HepG2 (cell line): ENCODE results near the gene ZBTB46. TPM values are rescaled to one million over a fixed set of nuclear protein-coding genes. Genes with fewer than 3 reads are reported as not detected.
A peak's percentile ranks its signal among the peaks of the same experiment; 100 is the strongest.

Source experiments
- ARID2 ChIP-seq: sonication (generic); formaldehyde crosslinking; IDR thresholded peaks from 2 replicates; pipeline ENCODE4 v1.8.1; 2022; ENCODE audit warnings: mild to moderate bottlenecking, missing genetic modification reagents, borderline replicate concordance
- ARNT ChIP-seq: fragments of 450-650 bp; IDR thresholded peaks from 2 replicates; pipeline ENCODE4 v1.6.1; 2017
- BRCA1 ChIP-seq: sonication (generic); formaldehyde crosslinking; IDR thresholded peaks from 2 replicates; pipeline ENCODE4 v1.4.0; 2020; ENCODE audit warnings: missing genetic modification reagents
- FOSL1 ChIP-seq: sonication (generic); formaldehyde crosslinking; IDR thresholded peaks from 2 replicates; pipeline ENCODE4 v1.9.0; 2021; ENCODE audit warnings: missing genetic modification reagents, borderline replicate concordance
- FOXK1 ChIP-seq: sonication (generic); formaldehyde crosslinking; IDR thresholded peaks from 2 replicates; pipeline ENCODE4 v1.4.0; 2020; ENCODE audit warnings: low read depth, missing genetic modification reagents, borderline replicate concordance
- GABPB1 ChIP-seq: IDR thresholded peaks from 2 replicates; pipeline ENCODE4 v1.6.1; 2016; ENCODE audit warnings: mild to moderate bottlenecking, missing genetic modification reagents, moderate library complexity, missing compliant biosample characterization
- IKZF1 ChIP-seq: fragments of 450-650 bp; IDR thresholded peaks from 2 replicates; pipeline ENCODE4 v1.7.1; 2016
- KLF6 ChIP-seq: IDR thresholded peaks from 2 replicates; pipeline ENCODE4 v1.8.0; 2016; ENCODE audit warnings: missing biosample characterization, missing genetic modification reagents
- MTF1 ChIP-seq: sonication (generic); formaldehyde crosslinking; IDR thresholded peaks from 2 replicates; pipeline ENCODE4 v1.5.0; 2020; ENCODE audit warnings: missing genetic modification reagents
- NR2F2 ChIP-seq: IDR thresholded peaks from 2 replicates; pipeline ENCODE4 v1.6.1; 2012; ENCODE audit warnings: low read depth, inconsistent platforms, borderline replicate concordance
- ONECUT2 ChIP-seq: sonication (generic); formaldehyde crosslinking; IDR thresholded peaks from 2 replicates; pipeline ENCODE4 v1.4.0; 2020; ENCODE audit warnings: missing genetic modification reagents
- RCOR2 ChIP-seq: IDR thresholded peaks from 2 replicates; pipeline ENCODE4 v1.6.1; 2016; ENCODE audit warnings: missing biosample characterization, missing genetic modification reagents
- SALL2 ChIP-seq: sonication (generic); formaldehyde crosslinking; IDR thresholded peaks from 2 replicates; pipeline ENCODE4 v1.8.1; 2023; ENCODE audit warnings: mild to moderate bottlenecking, missing genetic modification reagents, inconsistent platforms
- SUZ12 ChIP-seq: fragments of 150-350 bp; IDR thresholded peaks from 2 replicates; pipeline ENCODE4 v1.6.1; 2014; ENCODE audit warnings: low read depth, low read length
- TAF1 ChIP-seq: sonication (generic); formaldehyde crosslinking; IDR thresholded peaks from 2 replicates; pipeline ENCODE4 v1.4.0; 2020; ENCODE audit warnings: missing genetic modification reagents
- TFDP1 ChIP-seq: IDR thresholded peaks from 2 replicates; pipeline ENCODE4 v1.6.1; 2016; ENCODE audit warnings: missing compliant biosample characterization, missing genetic modification reagents, borderline replicate concordance
- ZFP62 ChIP-seq: sonication (generic); formaldehyde crosslinking; IDR thresholded peaks from 2 replicates; pipeline ENCODE4 v1.4.0; 2020; ENCODE audit warnings: missing genetic modification reagents
- ZMYM2 ChIP-seq: sonication (generic); formaldehyde crosslinking; IDR thresholded peaks from 2 replicates; pipeline ENCODE4 v1.8.0; 2022; ENCODE audit warnings: mild to moderate bottlenecking, missing genetic modification reagents
- ZMYM4 ChIP-seq: sonication (generic); formaldehyde crosslinking; IDR thresholded peaks from 2 replicates; pipeline ENCODE4 v1.8.1; 2023; ENCODE audit warnings: mild to moderate bottlenecking, missing genetic modification reagents
- ZNF362 ChIP-seq: sonication (generic); formaldehyde crosslinking; IDR thresholded peaks from 2 replicates; pipeline ENCODE4 v1.4.0; 2020; ENCODE audit warnings: missing genetic modification reagents, mild to moderate bottlenecking, borderline replicate concordance
- ZNF513 ChIP-seq: sonication (generic); formaldehyde crosslinking; conservative IDR thresholded peaks from 2 replicates; pipeline ENCODE4 v1.5.0; 2020; ENCODE audit warnings: missing genetic modification reagents
- ZNF615 ChIP-seq: sonication (generic); formaldehyde crosslinking; IDR thresholded peaks from 2 replicates; pipeline ENCODE4 v1.5.0; 2020; ENCODE audit warnings: mild to moderate bottlenecking, missing genetic modification reagents, borderline replicate concordance
- ZNF772 ChIP-seq: sonication (generic); formaldehyde crosslinking; IDR thresholded peaks from 2 replicates; pipeline ENCODE4 v1.5.0; 2020; ENCODE audit warnings: mild to moderate bottlenecking, missing genetic modification reagents
- ZSCAN22 ChIP-seq: sonication (generic); formaldehyde crosslinking; IDR thresholded peaks from 2 replicates; pipeline ENCODE4 v1.4.0; 2020; ENCODE audit warnings: mild to moderate bottlenecking, missing genetic modification reagents
- ZSCAN30 ChIP-seq: sonication (generic); formaldehyde crosslinking; IDR thresholded peaks from 2 replicates; pipeline ENCODE4 v1.5.0; 2020; ENCODE audit warnings: mild to moderate bottlenecking, missing genetic modification reagents
- ZXDC ChIP-seq: sonication (generic); formaldehyde crosslinking; IDR thresholded peaks from 2 replicates; pipeline ENCODE4 v1.5.0; 2020; ENCODE audit warnings: mild to moderate bottlenecking, missing genetic modification reagents
- polyA plus RNA-seq, 8 experiments: library from polyadenylated mRNA; depleted of rRNA in 3 of 8; stranded (reverse) in 7 of 8; unstranded in 1 of 8; fragments of >200 nt; fragmentation: Illumina TruSeq in 4 of 8; extraction: Trizol in 4 of 8; gene quantifications; 2 replicates each; pipeline versions ENCODE4 v1.2.1 to v1.2.3, GENCODE V29; 2011 to 2016; ENCODE audit warnings: low read depth in 4 of 8, missing spikeins in 1 of 8, mixed read lengths in 1 of 8; ENCODE audit not compliant: insufficient read depth in 1 of 8
- total RNA-seq, 5 experiments: library from RNA; depleted of rRNA; stranded (reverse); fragments of >200 nt; fragmentation: Illumina TruSeq; extraction: Trizol; gene quantifications; 2 replicates each; pipeline ENCODE4 v1.2.3, GENCODE V29; 2016; ENCODE audit warnings: low read depth in 1 of 5

The ZBTB46 gene
- total and polyA plus RNA-seq, 2 of the 13 experiments (the other 11 are each of a cell fraction or from before 2014, with no cell fraction given) = 1.6 to 13.5 TPM

GRCh38 chr20:63696628-63697356 is 134.3 kb downstream of the ZBTB46 start, which contains the start of gene TNFRSF6B (continued):
- TF ChIP-seq ZSCAN22 (CRISPR knock-in tag) = no peak
- TF ChIP-seq ZFP62 (CRISPR knock-in tag) = no peak
- no peak for TF ChIP-seq ONECUT2 (CRISPR knock-in tag)
- TF ChIP-seq TFDP1 (CRISPR knock-in tag) = no peak
- peak; percentile 89; the same call in 1 of the 2 replicates for TF ChIP-seq ZNF772 (CRISPR knock-in tag)
- 0 out of 2 replicates have a peak, but pooled peaks have one; percentile 25 for TF ChIP-seq ZXDC (CRISPR knock-in tag)
- no peak for TF ChIP-seq ZNF513 (CRISPR knock-in tag)
- peak; percentile 69; the same call in 1 of the 2 replicates for TF ChIP-seq SALL2 (CRISPR knock-in tag)
- TF ChIP-seq IKZF1 = no peak
- no peak for TF ChIP-seq ARNT
- TF ChIP-seq ZMYM2 (CRISPR knock-in tag) = no peak
- TF ChIP-seq FOXK1 (CRISPR knock-in tag) = no peak
- no peak for TF ChIP-seq ZNF615
- no peak; the same call in 1 of the 2 replicates for TF ChIP-seq NR2F2
- TF ChIP-seq ZMYM4 (CRISPR knock-in tag) = 0 out of 2 replicates have a peak, but pooled peaks have one; percentile 37
- TF ChIP-seq SUZ12 = no peak
- no peak for TF ChIP-seq RCOR2
- TF ChIP-seq KLF6 = no peak
- no peak for TF ChIP-seq ZNF362
- no peak for TF ChIP-seq MTF1 (CRISPR knock-in tag)
- no peak for TF ChIP-seq ZSCAN30 (CRISPR knock-in tag)
- TF ChIP-seq ARID2 = no peak
- TF ChIP-seq FOSL1 = 0 out of 2 replicates have a peak, but pooled peaks have one; percentile 6
- TF ChIP-seq TAF1 = 0 out of 2 replicates have a peak, but pooled peaks have one; percentile 14
- TF ChIP-seq GABPB1 (CRISPR knock-in tag) = peak; percentile 54; the same call in 1 of the 2 replicates
- no peak for TF ChIP-seq BRCA1 (CRISPR knock-in tag)
